Camera-type eye (tissue), 1 donor: ENCODE data around the gene PAEP. TPM values are rescaled to one million over a fixed set of nuclear protein-coding genes. Genes with fewer than 3 reads are reported as not detected.

Experiments used
- total RNA-seq: library from RNA; depleted of rRNA; stranded (reverse); fragments of >200 nt; gene quantifications from one replicate; pipeline ENCODE4 v1.2.3, GENCODE V29; 2014

Gene PAEP
- total RNA-seq = not detected

GRCh38 chr9:135561391-135562234 lies at the start of gene PAEP:
Gene PAEP (plus strand): TSS chr9:135561756.

GRCh38 chr9:135520916-135521607 lies 40.5 kb upstream of the PAEP start, which contains the start of gene LCN1:
Gene LCN1 (plus strand): TSS chr9:135521440. CDS start chr9:135521498, 58 bp downstream.

GRCh38 chr9:135545646-135546176 lies 15.8 kb upstream of the PAEP start, which contains the start of gene OBP2A:
Gene OBP2A (plus strand): TSS chr9:135546126. CDS start chr9:135546181, 55 bp downstream.

Other genes with a start within 250 kb of the PAEP start
- 32.5 TPM for gene PPP1R26, start 82.0 kb upstream of the PAEP start, total RNA-seq
- gene MRPS2, start 61.1 kb upstream of the PAEP start, total RNA-seq = 20.0 TPM
- 13.0 TPM for gene LCN1, start 40.3 kb upstream of the PAEP start, total RNA-seq
- gene OBP2A, start 15.6 kb upstream of the PAEP start, total RNA-seq = not detected
- not detected for gene GLT6D1, start 77.8 kb downstream of the PAEP start, total RNA-seq
- gene LCN9, start 101.6 kb downstream of the PAEP start, total RNA-seq = not detected
- gene SOHLH1, start 137.7 kb downstream of the PAEP start, total RNA-seq = 0.99 TPM
- 1.1 TPM for gene KCNT1, start 140.4 kb downstream of the PAEP start, total RNA-seq